GM18519 (cell line): ENCODE data around the gene RHOB.
"Not testable (repeated sequence)": the region's sequence is repeated elsewhere in the genome, so short reads cannot be mapped to it uniquely, and the experiment has no call there.

Experiments used
- ATAC-seq: cut with Tn5 transposase; IDR thresholded peaks from one replicate; pipeline ENCODE4 v1.9.1; 2021; ENCODE audit warnings: mild to moderate bottlenecking, moderate library complexity; ENCODE audit not compliant: unreplicated experiment, low FRiP score

RHOB gene

DNA sequence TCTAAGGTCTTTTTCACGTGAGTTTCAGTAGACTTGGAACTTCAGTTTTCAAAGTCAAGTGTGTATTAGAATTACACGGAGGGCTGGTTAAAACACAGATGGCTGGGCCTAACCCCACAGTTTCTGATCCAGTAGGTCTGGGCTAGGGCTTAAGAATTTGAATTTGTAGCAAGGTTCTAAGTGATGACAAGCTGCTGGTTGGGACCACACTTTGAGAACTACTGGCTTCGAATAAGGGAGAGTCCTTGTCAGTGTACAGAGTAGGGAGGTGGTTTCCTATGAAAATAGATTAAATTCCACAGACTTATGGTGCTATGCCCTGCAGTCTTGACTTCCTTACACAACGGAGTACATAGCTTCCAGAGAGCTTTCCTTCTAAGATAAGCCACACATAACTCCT, 4.5 kb downstream of the RHOB start:
- no peak for ATAC-seq

DNA sequence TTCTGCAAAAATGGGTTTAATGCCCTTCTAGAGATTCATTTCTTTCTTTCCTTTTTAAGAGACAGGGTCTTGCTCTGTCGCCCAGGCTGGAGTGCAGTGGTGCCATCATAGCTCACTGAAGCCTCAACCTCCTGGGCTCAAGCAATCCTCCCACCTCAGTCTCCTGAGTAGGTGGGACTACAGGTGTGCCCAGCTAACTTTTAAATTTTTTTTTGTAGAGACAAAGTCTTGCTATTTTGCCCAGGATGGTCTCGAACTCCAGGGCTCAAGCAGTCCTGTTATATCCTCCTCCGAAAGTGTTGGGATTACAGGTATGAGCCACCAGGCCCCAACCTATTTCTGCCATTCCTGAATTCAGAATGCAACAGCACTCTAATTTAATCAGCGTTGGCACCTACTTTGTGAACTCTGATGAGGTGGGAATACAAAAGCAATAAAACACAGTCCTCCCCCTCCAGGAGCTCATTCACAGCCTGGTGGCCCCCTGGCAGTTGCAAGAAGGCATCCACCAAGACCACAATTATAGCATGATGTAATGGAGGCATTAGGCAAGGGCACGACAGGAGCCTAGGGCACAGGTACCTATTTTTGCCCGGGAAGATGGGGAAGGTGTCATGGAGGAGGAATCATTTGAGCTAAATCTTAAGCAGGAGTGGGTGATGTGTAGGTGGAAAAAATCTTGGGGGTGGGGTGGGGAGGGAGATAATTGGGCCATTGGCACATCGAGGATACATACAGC, 5.1 kb downstream of the RHOB start:
- no peak for ATAC-seq

DNA sequence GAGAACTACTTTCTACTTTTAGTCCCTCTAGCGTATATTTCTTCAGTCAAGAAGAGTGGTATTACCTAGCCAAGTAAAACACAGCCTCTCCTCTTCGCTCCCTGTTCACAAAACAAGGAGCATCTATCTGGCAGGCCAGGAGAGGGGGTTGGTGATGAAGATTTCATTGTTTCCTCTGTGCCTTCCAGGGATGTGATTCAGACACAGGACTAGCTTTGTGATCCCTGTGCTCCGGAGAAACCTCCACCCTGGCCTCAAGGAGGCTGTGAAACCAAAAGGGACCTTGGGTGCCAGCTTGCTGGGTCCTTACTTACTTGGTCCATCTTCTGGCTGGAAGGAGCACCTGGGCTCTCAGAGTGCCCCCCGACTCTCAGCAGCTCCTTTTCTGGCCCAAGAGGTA, 5.7 kb downstream of the RHOB start:
- no peak for ATAC-seq

- ATAC-seq = no peak
Measured at GRCh38 chr2:20453087-20453486, 6.2 kb downstream of the RHOB start.

DNA sequence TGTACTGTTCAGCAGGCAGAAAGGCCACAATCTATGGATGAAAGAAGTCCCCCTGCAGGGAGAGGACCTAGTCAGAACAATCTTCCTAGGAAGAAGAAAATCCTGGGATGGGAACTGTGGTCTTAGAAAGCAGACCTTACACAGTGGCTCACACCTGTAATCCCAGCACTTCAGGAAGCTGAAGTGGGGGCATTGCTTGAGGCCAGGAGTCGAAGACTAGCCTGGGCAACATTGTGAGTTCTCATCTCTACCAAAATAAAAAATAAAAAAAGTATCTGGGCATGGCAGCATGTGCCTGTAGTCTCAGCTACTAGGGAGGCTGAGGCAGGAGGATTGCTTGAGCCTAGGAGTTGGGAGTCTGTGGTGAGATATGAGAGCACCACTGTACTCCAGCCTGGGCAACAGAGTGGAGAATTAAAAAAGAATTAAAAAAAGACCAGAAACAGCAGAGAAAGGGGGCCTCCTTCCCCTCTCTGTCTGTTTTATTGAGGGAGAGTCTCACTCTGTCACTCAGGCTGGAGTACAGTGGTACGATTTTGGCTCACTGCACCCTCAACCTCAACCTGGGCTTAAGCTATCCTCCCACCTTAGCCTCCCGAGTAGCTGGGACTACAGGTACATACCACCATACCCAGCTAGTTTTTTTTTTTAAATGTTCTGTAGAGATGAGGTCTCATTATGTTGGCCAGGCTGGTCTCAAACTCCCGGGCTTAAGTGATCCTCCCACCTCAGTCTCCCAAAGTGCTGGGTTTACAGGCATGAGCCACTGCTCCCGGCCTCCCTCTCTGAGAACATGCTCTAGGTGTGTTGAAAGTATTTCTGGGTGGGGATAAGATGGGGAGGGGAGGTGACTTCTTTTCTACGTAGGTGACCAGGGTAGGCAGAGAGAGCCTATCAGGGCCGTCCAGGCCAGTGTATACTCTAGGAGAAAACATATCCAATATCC, 7.4 kb downstream of the RHOB start:
- no peak for ATAC-seq

GRCh38 chr2:20455076-20455587, 8.3 kb downstream of the RHOB start:
- ATAC-seq = no peak

DNA sequence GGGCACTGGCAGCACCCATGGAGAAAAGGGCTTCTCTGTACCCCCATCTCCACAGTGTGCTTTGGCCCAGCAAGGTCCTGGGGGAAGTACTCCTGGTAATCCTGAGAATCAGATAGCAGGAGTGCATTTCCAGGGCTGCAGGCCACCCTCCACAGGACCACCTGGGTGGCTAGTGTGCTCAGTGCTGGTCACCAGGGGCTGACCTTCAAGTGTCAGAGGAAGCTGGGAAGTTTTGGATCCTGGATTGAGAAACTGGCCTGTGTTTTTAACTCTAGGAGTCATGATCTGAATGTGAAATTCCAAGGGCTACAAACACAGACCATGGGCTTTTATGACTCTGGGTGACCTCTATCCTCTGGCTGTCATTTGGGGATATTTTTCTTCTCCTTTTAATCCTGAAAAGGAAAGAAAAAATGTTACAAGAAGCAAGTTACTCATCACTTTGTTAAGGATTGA, 9.3 kb downstream of the RHOB start:
- no peak for ATAC-seq

GRCh38 chr2:20456636-20457426, 10.0 kb downstream of the RHOB start:
- ATAC-seq = no peak

DNA sequence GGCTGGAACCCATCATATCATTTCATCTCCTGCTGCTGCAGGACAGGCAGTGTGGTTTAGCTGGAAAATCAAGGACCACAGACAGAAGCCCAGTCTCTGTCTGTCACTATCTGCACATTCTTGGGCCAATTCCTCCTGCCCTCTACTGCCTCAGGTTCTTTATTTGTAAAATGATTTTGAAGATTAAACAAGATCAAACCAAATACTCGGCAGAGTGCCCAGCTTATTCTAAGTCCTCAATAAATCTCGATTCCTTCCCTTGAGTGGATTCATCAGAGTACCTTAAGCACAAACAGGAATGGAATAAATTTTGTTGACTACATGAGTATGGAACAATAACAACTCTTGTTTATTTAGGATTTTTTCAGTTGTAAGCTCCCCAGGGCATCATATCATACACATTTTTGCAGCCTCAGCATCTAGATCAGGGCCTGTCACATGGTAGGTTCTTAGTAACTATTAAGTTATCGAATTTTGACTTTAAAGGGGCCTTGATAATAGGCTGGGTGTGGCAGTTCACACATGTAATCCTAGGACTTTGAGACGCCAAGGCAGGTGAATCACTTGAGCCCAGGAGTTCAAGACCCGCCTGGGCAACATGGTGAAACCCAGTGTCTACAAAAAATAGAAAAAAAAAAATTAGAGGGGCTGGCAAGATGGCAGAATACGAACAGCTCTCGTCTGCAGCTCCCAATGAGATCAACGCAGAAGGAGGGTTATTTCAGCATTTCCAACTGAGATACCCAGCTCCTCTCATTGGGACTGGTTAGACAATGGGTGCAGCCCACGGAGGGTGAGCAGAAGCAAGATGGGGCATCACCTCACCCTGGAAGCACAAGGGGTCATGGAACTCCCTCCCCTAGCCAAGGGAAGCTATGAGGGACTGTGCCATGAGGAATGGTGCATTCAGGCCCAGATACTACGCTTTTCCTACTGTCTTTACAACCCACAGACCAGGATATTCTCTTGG, 11.1 kb downstream of the RHOB start:
- ATAC-seq = no peak

- ATAC-seq = not testable (repeated sequence)
Measured at GRCh38 chr2:20458737-20459484, 12.0 kb downstream of the RHOB start.

- ATAC-seq = no peak
Measured at GRCh38 chr2:20465716-20466394, 19.0 kb downstream of the RHOB start.

- no peak for ATAC-seq
Measured at GRCh38 chr2:20467789-20468548, 21.1 kb downstream of the RHOB start.

DNA sequence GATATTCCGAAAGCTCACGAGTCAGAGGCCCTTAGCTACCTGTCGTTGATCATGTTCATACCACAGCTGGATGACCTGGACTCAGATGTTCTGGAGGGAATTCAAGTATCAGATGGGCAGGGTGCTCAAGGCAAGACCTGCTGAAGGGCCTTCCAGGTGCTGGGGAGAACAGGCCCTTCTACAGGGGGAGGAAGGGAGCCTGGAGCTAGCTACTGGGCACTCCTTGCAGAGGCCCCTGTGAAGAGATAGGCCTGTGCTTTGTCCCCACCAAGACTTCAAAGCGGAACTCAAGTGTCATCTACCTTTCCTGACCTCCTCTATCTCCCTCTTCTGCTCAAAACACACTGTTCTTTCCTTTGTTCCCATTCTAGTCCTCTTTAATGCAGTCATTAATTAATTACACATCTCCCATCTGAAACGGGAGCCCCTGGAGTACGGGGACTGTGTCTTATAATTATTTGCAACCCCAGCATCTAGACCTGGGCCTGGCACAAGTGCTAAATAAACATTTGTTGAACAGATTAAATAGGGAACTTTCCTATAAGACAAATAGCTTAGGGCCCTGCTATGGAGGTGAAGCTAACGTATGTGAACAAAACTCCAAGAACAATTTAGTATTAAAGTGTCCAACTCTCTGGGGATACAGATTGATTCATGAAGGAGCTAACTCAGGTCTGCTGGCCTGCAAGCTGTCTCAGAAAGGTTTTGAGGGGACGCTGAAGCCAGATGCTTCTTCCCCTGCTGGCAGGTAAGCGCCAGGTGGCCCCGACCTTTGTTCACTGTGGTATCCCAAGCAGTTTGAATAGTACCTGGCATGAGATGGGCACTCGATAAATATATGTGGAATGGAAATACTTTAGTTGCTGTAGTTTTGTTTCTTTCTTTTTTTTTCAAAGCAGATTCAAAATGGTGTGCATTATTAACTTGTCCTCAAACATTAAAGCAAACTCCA, 22.0 kb downstream of the RHOB start:
- ATAC-seq = no peak

GRCh38 chr2:20469595-20469994, 22.7 kb downstream of the RHOB start:
- no peak for ATAC-seq

GRCh38 chr2:20470211-20470610, 23.3 kb downstream of the RHOB start:
- no peak for ATAC-seq

DNA sequence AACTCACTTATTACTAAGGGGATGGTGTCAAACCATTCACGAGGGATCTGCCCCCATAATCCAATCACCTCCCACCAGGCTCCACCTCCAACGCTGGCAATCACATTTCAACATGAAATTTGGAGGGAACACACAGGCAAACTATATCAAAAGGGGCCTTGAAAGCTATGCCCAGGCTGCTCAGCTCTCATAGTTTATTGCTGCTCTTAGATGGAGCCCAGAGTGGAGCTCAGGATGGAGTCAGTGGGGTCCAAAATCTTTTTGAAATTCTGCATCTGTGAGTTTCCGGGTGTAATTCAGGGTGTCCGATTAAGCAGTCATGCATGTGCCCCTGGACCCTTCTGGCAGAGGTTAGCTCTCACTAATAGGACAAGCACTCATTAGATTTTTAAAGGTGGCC, 24.3 kb downstream of the RHOB start:
- ATAC-seq = no peak
